LNCAP (cell line): ENCODE results near the gene MICALL2.

ENCODE experiments used
- CTCF ChIP-seq: fragments of 450-650 bp; IDR thresholded peaks from 2 replicates; pipeline ENCODE4 v1.5.1; 2017; ENCODE audit warnings: mild to moderate bottlenecking

The MICALL2 gene

GRCh38 chr7:1450987-1451386 lies 8.3 kb downstream of the MICALL2 start:
- no peak for TF ChIP-seq CTCF

- TF ChIP-seq CTCF: no peak
These were observed 8.8 kb downstream of the MICALL2 start for GRCh38 chr7:1450431-1450830.

GRCh38 chr7:1449951-1450350 lies 9.3 kb downstream of the MICALL2 start:
- TF ChIP-seq CTCF: no peak

- no peak for TF ChIP-seq CTCF
These were observed 9.8 kb downstream of the MICALL2 start for GRCh38 chr7:1449501-1449900.

GRCh38 chr7:1448958-1449357 lies 10.3 kb downstream of the MICALL2 start:
- no peak for TF ChIP-seq CTCF

- TF ChIP-seq CTCF: no peak
These were observed 11.6 kb downstream of the MICALL2 start for GRCh38 chr7:1447551-1448244.

- no peak for TF ChIP-seq CTCF
These were observed 12.2 kb downstream of the MICALL2 start for GRCh38 chr7:1447112-1447511.

GRCh38 chr7:1446620-1447032 lies 12.6 kb downstream of the MICALL2 start:
- no peak for TF ChIP-seq CTCF
